ENCODE data around the gene ARHGAP18.

- TF ChIP-seq ZNF274 (IDR thresholded peaks at IDR 0.05; ENCODE audit: low read depth, low read length) (no peak), YY1 (IDR thresholded peaks at IDR 0.05; ENCODE audit: insufficient read depth, insufficient read length) (no peak), SUZ12 (IDR thresholded peaks at IDR 0.05; ENCODE audit: extremely low read depth, insufficient read depth, insufficient read length) (no peak)
These were observed 144.6 kb downstream of the ARHGAP18 start for GRCh38 chr6:129565366-129565765.
